ENCODE results near the gene KCND2. TPM values are rescaled to one million over a fixed set of nuclear protein-coding genes. Genes with fewer than 3 reads are reported as not detected.

Gene KCND2
- total RNA-seq, 1 experiment from 2014 or later: not detected

- H3K9me3 ChIP-seq: no peaks in the 10 kb centered on the region
- no peaks in the 10 kb centered on the region for H3K27me3 ChIP-seq
- no peaks in the 10 kb centered on the region for H3K36me3 ChIP-seq
- no peak overlapping the region for H3K4me3 ChIP-seq
- DNase-seq: no peak
These were observed 169.9 kb downstream of the KCND2 start for GRCh38 chr7:120442838-120443237.

- no peaks in the 10 kb centered on the region for H3K36me3 ChIP-seq
- no peaks in the 10 kb centered on the region for H3K27me3 ChIP-seq
- H3K9me3 ChIP-seq: no peaks in the 10 kb centered on the region
- H3K4me3 ChIP-seq: no peak overlapping the region
- DNase-seq: no peak
These were observed 171.7 kb downstream of the KCND2 start for GRCh38 chr7:120444650-120445049.

- no peaks in the 10 kb centered on the region for H3K9me3 ChIP-seq
- H3K36me3 ChIP-seq: no peaks in the 10 kb centered on the region
- DNase-seq: no peak
- H3K27me3 ChIP-seq: no peaks in the 10 kb centered on the region
- H3K4me3 ChIP-seq: no peak overlapping the region
These were observed 172.3 kb downstream of the KCND2 start for GRCh38 chr7:120445276-120445675.

- Histone ChIP-seq H3K4me3 (no peak overlapping the region), H3K36me3 (no peaks in the 10 kb centered on the region), H3K27me3 (no peaks in the 10 kb centered on the region), H3K9me3 (no peaks in the 10 kb centered on the region)
- no peak for DNase-seq
These were observed 179.7 kb downstream of the KCND2 start for GRCh38 chr7:120452665-120453064.

- H3K27me3 ChIP-seq: no peaks in the 10 kb centered on the region
- H3K9me3 ChIP-seq: no peaks in the 10 kb centered on the region
- DNase-seq: no peak
- no peaks in the 10 kb centered on the region for H3K36me3 ChIP-seq
- H3K4me3 ChIP-seq: no peak overlapping the region
These were observed 183.7 kb downstream of the KCND2 start for GRCh38 chr7:120456699-120457098.

GRCh38 chr7:120460949-120461348 is 188.0 kb downstream of the KCND2 start:
- Histone ChIP-seq H3K4me3 (no peak overlapping the region), H3K36me3 (no peaks in the 10 kb centered on the region), H3K9me3 (no peaks in the 10 kb centered on the region), H3K27me3 (no peaks in the 10 kb centered on the region)
- no peak for DNase-seq

DNA sequence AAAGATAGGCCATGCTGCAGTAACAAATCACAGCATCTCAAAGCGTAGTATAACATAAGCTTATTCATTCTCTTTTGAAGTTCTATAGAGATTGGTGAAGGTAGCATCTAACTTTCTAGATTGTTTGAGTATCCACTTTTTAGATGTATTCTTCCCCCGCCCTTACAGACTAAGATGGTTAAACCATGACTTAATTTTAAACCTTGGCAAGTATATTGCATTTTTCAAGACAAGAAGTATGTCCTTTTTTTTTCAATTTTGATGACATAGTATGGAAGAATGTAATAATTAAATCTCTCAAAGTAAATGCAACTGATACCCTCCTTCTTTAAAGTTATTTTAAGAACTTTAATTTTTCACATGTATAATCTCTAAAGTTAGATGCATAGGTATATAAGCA is 190.0 kb downstream of the KCND2 start:
- DNase-seq: no peak
- no peaks in the 10 kb centered on the region for H3K27me3 ChIP-seq
- no peaks in the 10 kb centered on the region for H3K9me3 ChIP-seq
- no peaks in the 10 kb centered on the region for H3K36me3 ChIP-seq
- H3K4me3 ChIP-seq: no peak overlapping the region

DNA sequence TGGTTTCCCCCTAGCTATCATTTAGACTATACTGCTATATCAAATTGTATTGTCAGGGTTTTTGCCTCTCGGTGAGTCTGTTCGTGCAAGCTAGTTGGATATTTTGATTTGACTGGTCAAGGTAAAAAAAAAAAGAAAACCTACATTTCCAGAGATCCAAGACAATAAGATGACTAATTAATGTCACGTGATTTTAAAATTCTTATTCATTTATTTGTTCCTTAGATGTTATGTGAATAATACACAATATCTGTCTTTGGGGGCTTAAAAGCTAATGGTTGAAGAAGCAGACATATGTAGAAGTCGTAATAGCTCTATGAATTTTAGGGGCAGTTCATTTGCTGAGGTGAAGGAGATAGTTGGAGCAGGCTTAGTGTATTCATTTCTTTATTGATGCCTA is 191.1 kb downstream of the KCND2 start:
- H3K9me3 ChIP-seq: no peaks in the 10 kb centered on the region
- H3K4me3 ChIP-seq: no peak overlapping the region
- no peak for DNase-seq
- no peaks in the 10 kb centered on the region for H3K27me3 ChIP-seq
- H3K36me3 ChIP-seq: no peaks in the 10 kb centered on the region

DNA sequence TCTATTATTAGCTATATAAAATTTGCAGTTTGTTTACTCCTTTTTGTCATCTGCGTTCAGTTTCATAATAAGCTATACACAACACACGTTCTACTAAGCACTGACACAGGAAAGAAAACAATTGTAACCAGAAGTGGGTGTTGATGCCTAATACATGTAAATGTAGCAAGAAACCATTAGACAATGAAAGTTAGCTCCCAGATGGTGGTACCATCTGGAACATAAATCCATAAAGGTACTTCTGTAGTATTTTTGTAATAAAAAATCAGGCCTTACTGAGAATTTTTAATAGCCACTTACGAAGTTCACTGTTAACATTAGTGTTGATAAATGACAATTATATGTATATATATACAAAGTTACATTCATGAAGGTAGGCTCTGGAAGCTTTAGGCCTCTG is 194.7 kb downstream of the KCND2 start:
- H3K9me3 ChIP-seq: no peaks in the 10 kb centered on the region
- H3K36me3 ChIP-seq: no peaks in the 10 kb centered on the region
- DNase-seq: no peak
- no peak overlapping the region for H3K4me3 ChIP-seq
- no peaks in the 10 kb centered on the region for H3K27me3 ChIP-seq

DNA sequence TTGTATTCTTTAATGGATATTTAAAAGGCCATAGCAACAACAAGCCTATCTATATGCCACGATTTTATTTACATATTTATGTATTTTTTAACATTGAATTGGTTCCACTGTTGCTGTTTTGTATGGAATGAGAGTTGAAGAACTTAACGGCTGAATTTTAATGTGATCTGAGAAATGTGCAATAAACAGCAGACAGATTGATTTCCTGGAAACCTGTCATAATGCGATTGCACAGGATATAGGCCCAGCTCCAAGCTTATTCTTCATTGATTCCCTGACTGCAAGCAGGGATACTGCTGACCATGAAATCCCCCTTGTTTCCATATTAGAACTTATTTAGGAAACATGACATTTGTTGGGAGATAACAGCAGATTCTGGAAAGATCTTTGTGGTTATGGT is 195.6 kb downstream of the KCND2 start:
- no peak for DNase-seq
- Histone ChIP-seq H3K9me3 (no peaks in the 10 kb centered on the region), H3K36me3 (no peaks in the 10 kb centered on the region), H3K4me3 (no peak overlapping the region), H3K27me3 (no peaks in the 10 kb centered on the region)

- DNase-seq: no peak
- H3K36me3 ChIP-seq: no peaks in the 10 kb centered on the region
- H3K27me3 ChIP-seq: no peaks in the 10 kb centered on the region
- no peak overlapping the region for H3K4me3 ChIP-seq
- H3K9me3 ChIP-seq: no peaks in the 10 kb centered on the region
These were observed 199.9 kb downstream of the KCND2 start for GRCh38 chr7:120472892-120473291.

GRCh38 chr7:120473352-120473751 is 200.4 kb downstream of the KCND2 start:
- DNase-seq: no peak
- H3K4me3 ChIP-seq: no peak overlapping the region
- H3K9me3 ChIP-seq: no peaks in the 10 kb centered on the region
- no peaks in the 10 kb centered on the region for H3K27me3 ChIP-seq
- no peaks in the 10 kb centered on the region for H3K36me3 ChIP-seq

GRCh38 chr7:120475994-120476393 is 203.0 kb downstream of the KCND2 start:
- DNase-seq: no peak

DNA sequence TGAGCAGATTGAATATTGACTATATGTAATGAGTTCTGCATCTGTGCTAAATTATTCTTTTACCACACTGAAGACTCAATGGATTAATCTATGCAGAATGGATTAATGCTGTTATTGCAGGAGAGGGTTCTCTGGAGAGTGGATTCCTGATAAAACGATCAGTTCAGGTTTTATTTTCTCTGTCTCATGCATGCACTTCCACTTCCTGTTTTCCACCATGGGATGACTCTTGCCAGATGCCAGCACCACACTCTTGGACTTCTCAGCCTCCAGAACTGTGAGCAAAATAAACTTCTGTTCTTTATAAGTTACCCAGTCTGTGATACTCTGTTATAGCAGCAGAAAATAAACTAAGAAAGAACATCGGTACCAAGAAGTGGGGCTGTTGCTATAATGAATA is 207.5 kb downstream of the KCND2 start:
- no peak for DNase-seq
- H3K9me3 ChIP-seq: no peaks in the 10 kb centered on the region
- H3K36me3 ChIP-seq: no peaks in the 10 kb centered on the region
- H3K27me3 ChIP-seq: no peaks in the 10 kb centered on the region
- no peak overlapping the region for H3K4me3 ChIP-seq

More at GRCh38 chr7:120475994-120476393, 203.0 kb downstream of the KCND2 start:
- Histone ChIP-seq H3K4me3 (no peak overlapping the region), H3K27me3 (no peaks in the 10 kb centered on the region), H3K36me3 (no peaks in the 10 kb centered on the region), H3K9me3 (no peaks in the 10 kb centered on the region)

DNA sequence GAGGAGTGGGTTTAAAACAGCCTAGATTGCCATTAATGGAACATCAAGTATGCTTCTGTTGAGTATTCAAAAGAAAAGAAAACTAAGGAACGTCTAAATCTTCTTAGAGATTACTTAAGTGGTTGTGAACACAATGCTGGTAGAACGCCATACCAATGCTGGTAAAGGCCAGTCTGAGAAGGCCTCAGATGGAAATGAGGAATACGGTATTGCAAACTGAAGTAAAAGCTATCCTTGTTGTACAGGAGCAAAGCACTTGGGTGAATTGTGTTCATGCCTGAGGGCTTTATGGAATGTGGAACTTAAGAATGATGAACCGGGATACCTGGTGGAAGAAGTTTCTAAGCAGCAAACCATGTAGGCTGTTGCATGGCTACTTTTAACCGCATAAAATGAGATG is 208.0 kb downstream of the KCND2 start:
- no peaks in the 10 kb centered on the region for H3K36me3 ChIP-seq
- no peaks in the 10 kb centered on the region for H3K27me3 ChIP-seq
- no peak for DNase-seq
- H3K4me3 ChIP-seq: no peak overlapping the region
- H3K9me3 ChIP-seq: no peaks in the 10 kb centered on the region

DNA sequence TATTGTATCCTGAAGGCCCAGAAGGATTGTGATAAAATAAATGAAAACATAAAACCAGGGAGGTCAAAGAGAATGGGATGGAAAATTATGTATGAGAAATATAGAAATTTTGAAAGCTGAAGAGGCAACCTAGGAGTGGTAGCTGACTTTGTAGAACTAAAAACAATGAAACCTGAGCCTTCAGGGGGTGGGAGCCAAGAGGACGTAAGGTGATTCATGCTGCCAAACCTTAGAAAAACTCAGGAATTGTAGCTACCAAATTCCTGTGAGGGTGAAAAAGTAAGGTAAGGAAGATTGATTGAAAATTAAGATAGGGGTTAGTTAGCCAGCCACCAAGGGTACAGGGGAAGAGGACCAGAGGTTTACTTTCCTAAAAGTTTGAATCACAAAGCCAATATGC is 213.2 kb downstream of the KCND2 start:
- no peaks in the 10 kb centered on the region for H3K36me3 ChIP-seq
- no peak overlapping the region for H3K4me3 ChIP-seq
- H3K9me3 ChIP-seq: no peaks in the 10 kb centered on the region
- no peaks in the 10 kb centered on the region for H3K27me3 ChIP-seq
- DNase-seq: no peak

DNA sequence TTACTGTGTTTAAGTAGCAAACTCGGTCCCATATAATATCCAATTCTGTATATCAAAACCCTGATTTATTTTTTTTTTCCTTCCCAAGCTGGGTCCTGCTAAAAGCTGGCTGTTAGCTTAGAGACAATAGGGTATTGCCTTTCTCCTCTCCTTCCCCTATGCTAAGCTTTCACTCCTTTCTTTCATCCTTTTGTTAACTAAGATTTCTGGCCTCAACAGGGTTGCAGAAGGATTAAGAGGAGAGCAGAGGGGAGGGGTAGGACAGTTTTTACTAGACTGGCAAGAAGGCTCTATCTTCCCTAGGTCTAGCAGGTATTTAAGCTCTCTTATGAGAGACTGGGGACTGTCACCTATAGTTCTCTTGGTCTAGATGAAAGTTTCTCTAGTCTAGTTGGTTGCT is 229.2 kb downstream of the KCND2 start:
- Histone ChIP-seq H3K4me3 (no peak overlapping the region), H3K27me3 (no peaks in the 10 kb centered on the region), H3K36me3 (no peaks in the 10 kb centered on the region), H3K9me3 (no peaks in the 10 kb centered on the region)
- DNase-seq: no peak

GRCh38 chr7:120502825-120503224 is 229.8 kb downstream of the KCND2 start:
- Histone ChIP-seq H3K27me3 (no peaks in the 10 kb centered on the region), H3K36me3 (no peaks in the 10 kb centered on the region), H3K9me3 (no peaks in the 10 kb centered on the region), H3K4me3 (no peak overlapping the region)
- DNase-seq: no peak

- Histone ChIP-seq H3K4me3 (no peak overlapping the region), H3K27me3 (no peaks in the 10 kb centered on the region)
- DNase-seq: no peak
These were observed 231.4 kb downstream of the KCND2 start for GRCh38 chr7:120504386-120504785.

More at GRCh38 chr7:120504386-120504785, 231.4 kb downstream of the KCND2 start:
- Histone ChIP-seq H3K36me3 (no peaks in the 10 kb centered on the region), H3K9me3 (no peaks in the 10 kb centered on the region)
